Ecto neural progenitor cell (in vitro differentiated cells): ENCODE results near the gene ROBO1.
"Not testable (repeated sequence)": the region's sequence is repeated elsewhere in the genome, so short reads cannot be mapped to it uniquely, and the experiment has no call there.

ENCODE experiments used
- DNase-seq: peaks from one replicate; pipeline ENCODE4 v3.0.0-alpha.2; 2018; ENCODE audit warnings: low spot score

ROBO1 gene

DNA sequence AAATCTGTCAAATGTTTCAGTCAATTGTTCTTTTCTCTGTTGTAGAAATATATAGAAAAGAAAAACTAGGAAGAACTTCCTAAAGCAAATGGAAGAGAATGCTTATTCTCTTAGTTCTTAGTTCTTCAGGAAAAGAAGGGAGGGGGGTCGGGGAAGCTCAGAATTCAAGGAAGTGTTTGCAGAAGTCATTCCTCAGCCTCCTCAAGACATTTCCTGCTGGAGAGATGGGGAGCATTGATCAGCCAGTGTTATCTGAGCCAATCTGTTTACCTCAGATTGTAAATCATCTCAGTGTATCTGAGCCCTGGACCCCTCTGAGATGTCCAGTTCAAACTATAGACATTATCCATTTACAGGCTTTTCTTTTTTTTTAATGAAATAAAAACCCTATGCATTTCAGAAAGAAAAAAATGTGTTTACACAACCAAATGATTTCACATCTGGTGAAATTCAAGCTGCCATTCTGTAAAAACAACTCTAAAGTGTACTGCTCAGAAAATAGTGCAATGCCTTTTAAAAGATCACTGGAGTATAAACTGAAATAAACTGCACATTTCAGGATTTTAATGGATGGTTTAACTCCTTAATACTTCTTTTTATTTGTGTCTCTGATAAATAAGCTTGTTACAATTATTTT is 460.7 kb downstream of the ROBO1 start:
- no peak for DNase-seq

DNA sequence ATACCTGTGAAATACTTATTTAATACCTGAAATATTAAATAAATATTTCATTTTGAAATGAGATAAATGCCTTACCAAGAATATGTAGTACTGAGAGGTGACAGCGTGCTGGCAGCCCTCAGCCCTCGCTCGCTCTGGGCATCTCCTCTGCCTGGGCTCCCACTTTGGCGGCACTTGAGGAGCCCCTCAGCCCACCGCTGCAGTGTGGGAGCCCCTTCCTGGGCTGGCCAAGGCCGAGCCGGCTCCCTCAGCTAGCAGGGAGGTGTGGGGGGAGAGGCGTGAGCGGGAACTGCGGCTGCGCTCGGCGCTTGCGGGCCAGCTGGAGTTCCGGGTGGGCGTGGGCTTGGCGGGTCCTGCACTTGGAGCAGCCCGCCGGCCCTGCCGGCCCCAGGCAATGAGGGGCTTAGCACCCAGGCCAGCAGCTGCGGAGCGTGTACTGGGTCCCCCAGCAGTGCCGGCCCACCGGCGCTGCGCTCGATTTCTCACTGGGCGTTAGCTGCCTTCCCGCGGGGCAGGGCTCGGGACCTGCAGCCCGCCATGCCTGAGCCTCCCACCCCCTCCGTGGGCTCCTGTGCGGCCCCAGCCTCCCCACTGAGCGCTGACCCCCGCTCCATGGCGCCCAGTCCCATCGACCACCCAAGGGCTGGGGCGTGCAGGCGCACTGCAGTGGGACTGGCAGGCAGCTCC is 467.7 kb downstream of the ROBO1 start:
- DNase-seq, result not testable (repeated sequence)

DNA sequence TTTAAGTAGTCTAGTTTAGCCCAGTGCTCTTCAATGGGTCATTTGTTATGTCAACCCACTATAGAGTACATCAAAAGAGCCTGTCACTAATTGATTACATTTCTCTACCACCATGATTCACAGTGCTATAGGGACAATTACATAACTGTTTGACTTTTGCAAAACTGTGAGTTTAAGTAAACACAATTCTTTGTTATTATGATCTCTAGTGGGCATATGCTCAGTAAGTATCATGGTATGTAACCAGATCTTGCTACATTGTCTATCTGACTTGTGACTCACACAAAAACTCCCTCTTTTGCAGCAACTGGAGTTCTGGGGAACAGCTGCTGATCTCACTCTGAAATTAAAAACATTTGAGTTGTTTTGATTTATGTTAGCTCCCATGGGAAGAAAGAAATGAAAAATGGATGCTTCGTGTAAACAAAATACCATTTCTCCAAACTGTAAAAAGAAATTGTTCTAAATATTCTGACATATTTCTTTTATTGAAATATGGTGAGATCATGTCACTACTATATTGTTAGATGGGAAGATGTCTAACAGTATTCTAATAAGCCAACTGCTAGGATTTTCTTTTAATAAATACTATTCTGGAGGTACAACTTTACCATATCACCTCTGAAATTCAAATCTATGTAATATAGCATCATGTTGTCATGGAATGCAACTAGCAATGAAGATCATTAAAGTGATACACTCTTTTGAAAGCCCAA is 470.4 kb downstream of the ROBO1 start:
- DNase-seq, result no peak

DNA sequence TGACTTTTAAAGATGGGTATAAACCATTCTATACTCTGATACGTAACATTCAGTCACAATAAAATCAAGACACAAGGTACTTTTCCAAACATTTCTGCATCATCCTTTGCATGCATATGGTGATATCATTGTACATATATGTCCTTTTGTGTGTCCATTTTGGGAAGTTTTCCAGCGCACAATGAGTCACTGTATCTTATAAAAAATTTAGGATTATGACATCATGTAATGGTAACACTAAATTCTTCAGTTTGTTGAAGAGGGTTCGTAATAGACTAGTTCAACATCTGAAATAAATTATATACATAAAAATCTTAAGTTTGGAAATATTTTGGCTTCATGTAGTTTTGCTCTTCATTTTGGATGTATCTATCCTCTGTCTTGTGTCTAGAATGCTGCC is 480.9 kb downstream of the ROBO1 start:
- DNase-seq, result no peak

DNA sequence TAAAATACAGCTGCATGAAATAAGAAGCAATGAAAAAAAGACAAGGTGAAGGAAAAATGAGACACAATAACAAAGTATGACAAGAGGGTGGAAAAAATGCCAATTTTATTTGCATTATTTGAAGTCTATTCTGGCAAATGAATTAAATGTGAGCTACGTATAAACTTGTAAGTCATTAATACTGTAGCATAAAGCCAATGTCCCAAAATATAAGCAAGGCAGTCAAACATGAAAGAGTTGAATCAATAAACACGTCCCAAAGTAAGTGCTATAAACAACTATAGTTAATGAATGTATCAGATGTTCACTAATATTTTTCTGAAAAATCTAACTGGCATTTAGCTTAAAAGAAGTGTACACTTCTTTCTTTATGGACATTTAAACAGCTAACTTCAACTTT is 481.9 kb downstream of the ROBO1 start:
- DNase-seq, result no peak

DNA sequence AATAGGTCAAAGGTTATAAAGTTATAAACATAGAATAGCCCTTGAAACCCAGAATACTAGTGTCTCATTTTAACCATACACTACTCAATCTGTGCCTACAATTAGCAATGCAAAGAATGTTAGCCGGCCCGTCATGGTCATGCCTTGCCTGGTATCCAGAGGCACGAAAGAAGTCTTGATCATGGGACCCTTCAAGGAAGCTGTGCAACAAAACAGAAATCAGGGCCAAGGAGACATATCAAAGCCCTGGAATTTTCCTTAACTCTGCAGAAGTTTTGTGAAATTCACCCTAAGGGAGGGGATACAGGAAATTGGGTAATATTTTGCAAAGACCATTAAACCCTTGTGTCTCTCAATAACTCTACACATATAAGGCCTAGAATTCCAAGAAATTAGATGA is 482.4 kb downstream of the ROBO1 start:
- no peak for DNase-seq

DNA sequence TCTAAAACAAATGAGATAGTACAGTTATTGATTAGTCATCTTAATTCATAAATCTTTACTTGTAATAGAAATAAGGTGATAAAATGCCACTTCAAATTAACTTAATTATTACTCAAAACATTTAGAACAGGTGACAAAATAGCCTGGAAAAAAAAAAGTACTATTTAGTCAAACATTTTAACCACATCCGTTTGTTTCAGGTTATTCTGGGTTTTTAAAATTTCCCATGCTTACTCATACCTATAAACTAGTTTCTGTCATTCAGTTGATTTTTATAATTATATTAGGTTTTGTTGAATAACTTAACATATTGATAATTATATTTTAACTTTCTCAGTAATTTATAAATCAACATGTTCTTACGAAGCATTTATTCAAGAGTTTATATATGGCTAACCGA is 483.0 kb downstream of the ROBO1 start:
- DNase-seq, result no peak

DNA sequence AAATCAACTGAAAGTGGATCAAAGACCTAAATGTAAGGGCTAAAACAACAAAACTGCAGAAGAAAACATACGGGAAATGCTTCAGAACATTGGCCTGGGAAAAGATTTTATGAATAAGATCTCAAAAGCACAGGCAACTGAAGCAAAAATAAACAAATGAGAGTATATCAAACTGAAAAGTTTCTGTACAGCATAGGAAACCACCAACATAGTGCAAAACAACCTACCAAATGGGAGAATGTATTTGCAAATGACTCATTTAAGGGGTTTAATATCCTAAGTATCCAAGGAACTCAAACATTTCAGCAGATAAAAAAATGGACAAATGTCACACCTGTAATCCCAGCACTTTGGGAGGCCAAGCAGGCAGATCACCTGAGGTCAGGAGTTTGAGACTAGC is 489.1 kb downstream of the ROBO1 start:
- DNase-seq, result no peak

DNA sequence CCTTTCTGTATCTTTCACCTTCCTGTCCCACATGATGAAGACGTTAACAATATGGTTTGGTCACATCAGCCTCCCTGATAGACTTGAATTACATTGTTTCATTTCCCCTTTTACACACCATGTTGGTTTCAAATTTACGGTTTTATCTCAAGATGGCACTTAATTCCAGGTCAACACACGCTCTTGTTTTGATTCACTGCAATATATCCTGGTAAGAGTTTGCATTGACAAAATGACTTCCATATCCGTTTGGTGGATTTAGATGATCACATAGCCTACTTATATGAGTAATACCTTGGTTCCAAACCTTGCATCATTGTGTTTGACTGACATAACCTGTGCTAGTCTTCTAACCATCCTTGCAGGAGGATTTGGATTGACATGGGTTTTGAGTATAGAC is 499.4 kb downstream of the ROBO1 start:
- no peak for DNase-seq

DNA sequence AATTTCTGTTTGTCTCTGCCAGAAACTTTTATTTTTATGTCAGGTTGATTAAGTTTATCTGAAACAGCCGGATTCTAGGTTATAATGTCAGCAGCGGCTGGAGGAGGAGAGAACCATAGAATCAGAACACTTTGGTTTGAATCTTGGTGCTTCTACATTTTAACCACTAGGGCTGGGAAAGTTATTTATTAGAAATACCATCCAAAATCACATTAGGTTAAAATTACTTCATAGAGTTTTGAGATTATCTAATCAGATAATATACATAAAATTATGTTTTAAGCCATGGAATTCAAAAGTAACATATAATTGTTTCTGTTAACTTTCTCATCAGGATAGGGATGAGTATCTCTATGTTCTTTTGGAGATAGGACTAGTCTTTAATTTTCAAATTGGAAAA is 502.9 kb downstream of the ROBO1 start:
- DNase-seq, result no peak

DNA sequence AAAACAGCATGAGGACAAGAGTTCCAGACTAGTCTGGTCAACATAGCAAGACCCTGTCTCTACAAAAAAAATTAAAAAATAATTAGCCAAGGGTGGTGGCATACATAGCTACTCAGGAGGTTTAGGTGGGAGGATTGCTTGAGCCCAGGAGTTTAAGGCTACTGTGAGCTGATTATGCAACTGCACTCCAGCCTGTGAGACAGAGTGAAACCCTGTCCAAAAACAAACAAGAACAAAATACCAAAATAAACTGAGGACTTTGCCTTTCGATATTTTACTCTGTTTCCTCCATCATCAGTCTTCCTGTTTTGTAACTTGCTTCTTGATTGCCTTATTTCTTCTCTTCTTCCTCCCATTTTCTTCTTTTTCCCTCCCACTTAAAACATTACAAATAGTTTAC is 504.4 kb downstream of the ROBO1 start:
- DNase-seq, result no peak

DNA sequence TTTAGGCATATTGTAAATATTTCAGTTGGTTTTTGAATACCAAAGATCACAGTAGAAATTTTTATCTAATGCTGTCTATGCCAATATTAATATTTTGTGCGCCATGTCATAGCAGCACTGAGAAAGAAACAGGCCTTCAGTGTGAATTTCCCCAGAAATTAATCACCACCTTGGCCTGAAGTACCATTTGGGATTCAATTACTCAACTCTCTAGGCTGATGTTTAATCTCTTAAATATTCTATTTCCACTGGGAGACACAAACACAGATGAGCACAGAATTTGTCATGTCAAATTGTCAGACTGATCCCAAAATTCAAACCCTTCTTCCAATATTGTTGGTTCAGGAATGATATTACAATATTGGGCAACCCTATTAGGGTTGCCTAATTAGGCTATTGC is 509.3 kb downstream of the ROBO1 start:
- DNase-seq, result no peak

DNA sequence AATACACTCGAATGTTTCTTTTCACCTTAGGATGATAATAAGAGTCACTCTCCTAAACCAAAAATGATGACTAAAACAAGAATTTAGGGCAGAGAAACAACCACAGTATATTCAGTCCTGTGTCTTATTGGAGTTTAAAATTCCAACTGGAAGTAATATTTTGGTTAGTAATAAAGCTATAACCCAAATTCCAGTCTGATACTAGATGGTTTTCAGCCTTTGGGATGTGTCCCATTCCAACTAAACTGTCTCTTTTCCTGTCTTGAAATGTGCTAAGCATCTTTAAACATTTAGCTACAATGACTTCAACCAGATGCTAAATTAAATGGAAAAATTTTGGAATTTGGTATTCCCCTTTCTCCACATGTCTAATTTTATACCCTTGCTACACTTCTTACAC is 510.0 kb downstream of the ROBO1 start:
- no peak for DNase-seq

DNA sequence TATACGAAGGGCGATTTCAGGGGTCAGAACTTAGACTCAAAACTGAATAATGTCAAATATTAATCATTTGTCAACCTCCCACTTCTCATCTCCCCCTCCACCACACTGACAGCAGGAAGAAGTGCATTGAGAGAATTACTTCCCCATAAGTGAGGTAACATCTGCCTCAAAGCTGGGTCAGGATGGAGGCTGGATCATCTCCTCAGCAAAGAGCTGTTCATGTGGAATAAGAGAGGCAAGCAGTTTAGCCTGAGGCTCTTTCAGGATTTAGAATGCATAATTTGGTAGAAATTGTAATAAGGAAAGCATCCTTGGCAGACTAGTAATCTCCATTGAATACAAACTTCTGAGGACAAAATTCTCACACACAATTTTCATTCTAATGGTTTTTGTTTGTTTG is 512.1 kb downstream of the ROBO1 start:
- no peak for DNase-seq

DNA sequence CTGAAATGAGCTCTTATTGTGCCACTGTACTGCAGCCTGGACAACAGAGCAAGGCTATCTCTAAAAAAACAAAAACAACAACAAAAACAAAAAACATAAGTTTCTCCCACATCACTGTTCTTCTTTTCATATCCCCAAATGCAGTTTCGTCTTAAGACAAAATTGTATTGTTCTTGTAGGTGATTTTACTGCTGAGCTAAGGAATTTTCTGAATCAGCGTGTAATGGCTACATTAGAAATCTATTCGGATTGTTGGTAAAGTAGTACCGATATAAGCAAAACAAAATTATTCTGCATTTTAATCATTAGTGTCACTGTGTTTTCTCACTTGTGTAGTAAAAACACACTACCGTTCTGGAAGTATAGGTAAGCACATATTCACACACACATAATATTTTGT is 512.5 kb downstream of the ROBO1 start:
- DNase-seq, result no peak

DNA sequence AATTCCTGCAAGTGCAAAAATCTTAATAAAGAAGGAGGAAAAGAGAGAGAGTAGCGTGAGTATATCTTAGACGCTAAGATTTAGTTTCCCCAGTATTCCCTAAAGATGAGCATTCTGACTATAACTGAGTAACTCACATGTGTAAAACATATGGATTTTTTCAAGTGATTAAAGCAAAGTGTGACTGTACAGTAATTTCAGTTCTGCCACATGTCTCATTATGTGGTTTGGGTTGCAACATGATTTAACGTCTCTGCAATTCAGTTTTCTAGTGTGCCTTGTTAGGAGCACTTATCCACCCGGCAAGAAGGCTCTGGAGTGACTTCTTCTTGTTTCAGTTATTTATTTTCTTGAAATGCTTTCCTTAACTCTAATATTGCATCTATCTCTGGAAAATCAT is 514.1 kb downstream of the ROBO1 start:
- DNase-seq, result no peak

DNA sequence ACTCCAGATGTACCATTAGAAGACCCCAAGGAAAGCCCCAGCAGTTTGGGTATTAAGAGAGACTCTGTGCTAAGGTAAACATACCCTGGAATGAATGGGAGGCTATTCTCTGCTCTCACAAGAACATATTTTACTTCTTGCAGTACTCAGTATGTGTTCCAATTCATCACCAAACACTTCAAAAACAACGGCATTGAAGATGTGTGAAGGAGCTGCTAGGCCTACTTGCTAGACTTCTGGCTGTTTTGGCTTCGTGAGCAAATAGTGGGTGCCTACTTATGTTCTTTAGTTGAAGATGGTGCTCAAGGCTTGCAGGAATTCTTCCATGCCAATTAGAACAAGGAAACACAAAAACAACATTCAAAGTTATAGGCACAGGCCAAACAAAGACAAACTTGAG is 514.5 kb downstream of the ROBO1 start:
- no peak for DNase-seq

DNA sequence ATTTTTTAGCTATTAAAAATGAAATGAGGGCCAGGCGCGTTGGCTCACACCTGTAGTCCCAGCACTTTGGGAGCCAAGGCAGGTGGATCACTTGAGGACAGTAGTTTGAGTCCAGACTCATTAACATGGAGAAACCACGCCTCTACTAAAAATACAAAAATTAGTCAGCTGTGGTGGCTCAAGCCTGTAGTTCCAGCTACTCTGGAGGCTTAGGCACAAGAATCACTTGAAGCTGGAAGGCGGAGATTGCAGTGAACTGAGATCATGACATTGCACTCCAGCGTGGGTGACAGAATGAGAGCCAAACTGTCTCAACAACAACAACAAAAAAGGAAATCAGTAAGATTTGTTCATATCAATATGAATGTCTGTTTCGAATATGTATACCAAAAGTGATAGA is 517.1 kb downstream of the ROBO1 start:
- DNase-seq, result no peak

DNA sequence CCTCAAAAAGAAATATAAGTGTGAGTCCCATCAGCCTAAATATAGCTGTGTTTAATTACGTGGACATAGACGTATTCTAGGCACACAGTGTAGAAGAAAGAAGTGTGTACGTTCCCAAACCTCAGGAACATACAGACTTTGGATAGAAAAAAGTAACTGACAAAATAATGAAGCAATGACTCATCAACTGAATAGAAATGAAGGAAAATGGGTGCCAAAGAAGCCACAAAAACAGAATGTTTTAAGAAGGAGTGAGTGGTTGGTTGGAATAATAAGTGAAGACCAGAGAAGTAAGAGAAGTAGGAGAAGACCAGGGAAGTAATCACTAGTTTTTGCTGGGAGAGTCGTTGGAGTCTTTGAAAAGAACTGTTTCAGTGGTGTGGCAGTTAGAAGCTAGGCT is 518.1 kb downstream of the ROBO1 start:
- no peak for DNase-seq

DNA sequence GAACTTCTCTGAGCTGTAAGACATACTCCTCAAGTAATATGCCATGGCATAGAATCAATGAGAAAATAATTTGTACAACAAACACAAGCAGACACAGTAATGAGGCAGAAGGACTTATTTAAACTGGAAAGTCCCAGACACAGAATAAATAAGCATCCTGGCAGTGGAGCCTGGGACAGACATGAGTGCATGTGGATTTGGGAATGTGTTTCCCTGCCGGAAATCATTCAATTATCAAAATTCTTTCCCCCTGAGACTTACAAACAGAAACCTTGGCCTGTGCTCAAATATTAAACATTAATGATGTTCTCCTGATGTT is 520.1 kb downstream of the ROBO1 start:
- DNase-seq, result no peak

DNA sequence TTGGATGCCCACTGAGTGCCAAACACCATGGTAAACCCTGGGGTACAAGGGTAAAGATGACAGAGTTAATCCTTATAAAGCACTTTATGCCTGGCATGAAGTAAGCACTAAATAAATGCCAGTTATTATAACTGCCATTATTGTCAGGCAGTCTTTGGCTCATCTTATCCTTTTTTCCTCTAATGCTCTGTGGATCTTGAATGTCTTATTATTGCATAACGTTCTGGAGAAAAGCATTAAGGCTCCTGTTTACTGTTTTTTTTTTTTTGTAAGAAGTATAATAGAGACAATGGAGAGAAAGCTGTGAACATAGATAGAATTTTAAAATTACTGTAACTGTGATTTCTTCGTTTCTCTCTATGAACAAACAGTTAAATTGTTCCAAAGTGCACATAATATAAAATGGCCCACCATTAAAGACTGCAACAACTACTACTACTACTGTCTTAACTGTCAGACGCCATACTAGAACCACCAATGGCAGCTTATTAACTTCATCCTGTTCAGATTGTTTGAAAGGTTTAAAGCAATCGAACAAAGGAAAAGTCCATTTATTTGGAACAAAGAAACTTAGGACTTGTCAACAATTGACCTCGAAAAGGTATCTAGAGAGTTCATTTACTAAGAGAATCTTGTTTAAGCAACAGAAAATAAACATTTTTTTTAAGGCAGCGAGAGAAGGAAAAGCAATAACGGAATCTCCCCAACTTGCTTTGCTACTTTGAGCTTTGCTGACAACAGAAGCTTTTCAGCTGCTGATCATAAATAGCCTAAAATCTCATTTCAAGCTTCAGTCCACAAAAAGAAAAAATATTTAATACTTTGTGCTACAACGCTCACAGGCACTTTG is 520.7 kb downstream of the ROBO1 start:
- no peak for DNase-seq

DNA sequence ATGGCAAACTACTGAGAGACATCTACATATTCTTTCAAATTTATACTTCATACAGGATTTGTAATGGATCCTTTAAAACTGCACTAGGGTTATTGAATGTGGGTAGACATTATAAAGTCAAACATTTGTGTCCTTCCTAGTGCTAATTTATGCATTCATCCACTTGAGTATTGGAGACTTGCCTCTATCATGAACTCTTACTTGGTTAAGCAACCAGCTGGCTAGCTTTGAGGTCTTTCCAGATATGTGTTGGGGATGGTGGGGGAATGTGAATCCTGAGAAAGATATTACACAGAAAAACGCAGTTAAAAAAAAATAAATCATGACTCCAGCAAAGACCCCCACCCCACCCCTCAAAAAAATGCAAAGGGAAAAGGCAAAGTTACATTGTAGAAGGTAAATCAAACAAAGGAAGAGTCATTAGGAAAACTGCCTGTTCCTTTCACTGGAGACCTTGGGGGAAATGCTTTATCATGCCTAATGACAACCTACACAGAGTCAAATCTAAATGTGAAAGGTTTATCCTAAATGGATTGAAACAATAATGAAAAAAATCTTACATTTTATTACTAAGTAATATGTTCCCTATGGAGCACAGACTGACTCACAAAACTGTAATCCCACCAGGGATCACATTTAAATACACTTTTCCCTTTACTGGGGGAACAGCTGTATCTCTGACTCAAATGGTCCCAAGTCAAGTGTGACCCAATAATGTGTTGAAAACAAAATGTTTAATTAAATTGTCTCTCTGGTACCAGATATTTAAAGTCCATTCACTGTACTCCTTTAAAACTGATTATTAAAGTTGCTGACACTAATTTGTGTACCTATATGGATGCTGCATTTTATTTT is 522.3 kb downstream of the ROBO1 start:
- no peak for DNase-seq
